ENCODE data around the gene TMEM53.

The TMEM53 gene

DNA sequence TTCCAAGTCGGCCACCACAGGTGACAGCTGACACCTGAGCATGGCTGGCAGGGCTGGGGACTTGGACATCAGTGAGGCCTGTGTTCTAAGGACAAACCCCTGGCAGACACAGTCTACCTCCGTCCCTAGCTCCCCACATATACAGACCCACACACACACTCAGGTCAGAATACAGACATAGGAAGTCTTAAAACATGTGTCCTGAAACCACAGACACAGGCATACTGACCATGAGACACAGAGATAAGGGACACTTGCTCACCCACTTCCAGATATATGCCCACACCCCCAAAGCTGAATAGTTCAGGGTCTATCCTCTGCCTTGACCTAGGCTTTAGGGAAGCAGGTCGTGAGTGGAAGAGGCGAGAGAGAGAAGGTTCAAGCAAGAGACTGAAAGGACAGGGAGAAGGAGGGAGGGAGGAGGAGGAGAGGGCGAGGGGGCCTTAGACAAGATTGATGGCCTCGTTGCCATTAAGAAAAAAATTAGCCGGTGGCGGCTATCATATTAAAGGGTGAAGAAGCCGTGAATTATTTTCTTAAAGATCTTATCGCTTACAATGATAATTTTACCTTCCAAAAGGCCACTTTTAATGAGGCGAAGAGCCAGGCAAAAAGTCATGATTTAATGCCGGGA, 49.9 kb downstream of the TMEM53 start:
- DNase-seq, result no peak

- DNase-seq, result no peak
Measured at GRCh38 chr1:44621841-44622286, 52.4 kb downstream of the TMEM53 start.

DNA sequence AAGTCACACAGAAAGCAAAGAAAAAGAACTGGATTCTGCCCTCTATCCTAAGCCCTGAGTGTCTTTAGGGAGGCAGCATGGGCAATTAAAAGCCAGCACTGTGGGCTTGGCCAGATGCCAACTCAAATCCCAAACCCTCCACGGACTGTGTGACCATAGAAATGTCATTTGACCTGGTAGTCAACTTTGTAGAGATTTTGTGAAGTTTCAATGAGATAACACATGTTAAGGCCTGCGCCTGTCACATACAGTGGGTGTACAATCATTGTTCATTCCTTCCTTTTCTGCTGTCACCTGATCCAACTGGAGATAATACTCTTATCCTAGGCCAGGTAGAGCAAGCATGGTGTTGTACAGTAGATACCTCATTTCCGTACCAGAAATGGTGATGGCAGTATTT, 54.2 kb downstream of the TMEM53 start:
- no peak for DNase-seq

- DNase-seq, result no peak
Measured at GRCh38 chr1:44619261-44619900, 54.9 kb downstream of the TMEM53 start.

GRCh38 chr1:44617703-44618029, 56.6 kb downstream of the TMEM53 start:
- no peak for DNase-seq

DNA sequence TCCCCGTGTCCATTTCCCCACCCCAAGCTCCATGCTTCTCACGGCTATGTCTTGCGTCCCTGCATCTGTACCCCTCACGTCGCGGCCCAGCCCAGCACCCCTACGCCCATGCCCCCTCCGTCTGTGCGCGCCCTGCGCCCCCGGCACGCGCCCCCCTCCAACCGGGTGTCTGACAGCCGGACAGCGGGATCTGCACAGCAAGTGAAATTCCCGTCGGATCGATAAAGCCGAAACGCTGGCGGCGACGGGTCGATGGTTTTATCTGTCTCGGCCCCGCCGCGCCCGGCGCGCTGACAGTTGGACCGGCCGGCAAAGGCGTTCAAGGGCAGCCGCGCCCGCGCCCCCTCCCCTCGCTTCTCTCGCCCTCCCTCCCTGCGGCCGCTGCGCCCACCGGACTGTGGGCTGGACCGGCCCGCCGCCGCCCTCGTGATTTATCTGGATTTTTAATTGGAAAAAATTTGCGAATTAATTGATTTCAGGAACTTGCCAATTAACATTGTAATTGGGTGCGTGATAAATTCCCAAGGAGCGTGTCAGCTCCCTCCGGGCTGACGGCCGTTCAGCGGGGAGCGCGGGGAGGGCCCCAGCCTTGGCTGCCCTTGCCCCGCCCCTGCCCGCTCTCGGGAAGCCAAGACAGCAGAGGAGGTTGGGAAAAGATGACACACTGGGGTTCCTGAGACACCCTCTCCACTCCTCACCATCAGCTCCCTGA, 57.1 kb downstream of the TMEM53 start:
- no peak for DNase-seq

DNA sequence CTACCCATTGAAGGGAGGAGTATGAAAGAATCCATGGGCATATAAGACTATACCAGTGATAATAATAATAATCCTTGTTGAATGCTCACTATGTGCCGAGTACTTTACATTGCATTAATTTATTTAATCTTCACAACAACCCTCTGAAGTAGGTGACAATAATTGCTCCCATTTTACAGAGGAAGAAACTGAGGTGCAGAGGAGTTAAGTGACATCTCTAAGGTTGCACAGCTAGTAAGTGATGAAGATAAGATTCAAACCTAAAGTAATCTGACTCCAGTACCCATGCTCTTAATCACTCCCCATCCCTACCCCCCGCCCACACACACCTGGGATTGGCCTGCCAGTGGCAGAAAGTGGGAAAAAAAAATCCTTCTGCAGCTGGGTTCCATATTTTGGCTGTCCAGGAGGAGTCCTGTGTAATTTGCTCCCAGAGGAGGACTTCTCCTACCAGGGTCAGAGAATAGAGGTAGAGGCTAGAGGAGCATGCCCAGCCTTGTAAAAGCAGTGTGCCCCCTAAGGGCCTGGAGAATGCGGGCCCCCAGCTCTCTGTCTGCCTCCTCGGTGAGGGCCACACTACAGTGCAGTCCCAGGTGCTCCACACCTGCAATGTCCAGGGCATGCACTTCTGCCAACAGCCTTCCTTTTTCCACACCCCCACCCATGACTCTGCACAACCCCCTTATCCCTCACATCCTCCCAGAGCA, 57.8 kb downstream of the TMEM53 start:
- DNase-seq, result no peak

DNA sequence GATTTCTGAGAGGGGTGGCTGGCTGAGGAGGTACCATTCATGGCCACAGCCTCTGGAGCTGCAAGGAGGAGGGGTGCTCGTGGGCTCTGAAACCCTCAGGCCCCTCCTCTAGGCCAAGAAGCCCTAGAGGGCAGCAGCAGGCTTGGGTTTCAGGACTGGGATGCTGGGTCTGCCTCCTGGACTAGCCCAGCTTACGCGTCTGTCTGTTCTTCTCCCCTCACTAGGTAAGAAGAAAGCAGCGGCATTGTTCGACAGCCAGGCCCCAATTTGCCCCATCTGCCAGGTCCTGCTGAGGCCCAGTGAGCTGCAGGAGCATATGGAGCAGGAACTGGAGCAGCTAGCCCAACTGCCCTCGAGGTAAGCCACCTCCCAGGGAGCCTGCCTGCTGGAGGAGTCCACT, 60.3 kb downstream of the TMEM53 start:
- DNase-seq, result no peak

GRCh38 chr1:44611866-44612265, 62.4 kb downstream of the TMEM53 start:
- DNase-seq, result no peak

DNA sequence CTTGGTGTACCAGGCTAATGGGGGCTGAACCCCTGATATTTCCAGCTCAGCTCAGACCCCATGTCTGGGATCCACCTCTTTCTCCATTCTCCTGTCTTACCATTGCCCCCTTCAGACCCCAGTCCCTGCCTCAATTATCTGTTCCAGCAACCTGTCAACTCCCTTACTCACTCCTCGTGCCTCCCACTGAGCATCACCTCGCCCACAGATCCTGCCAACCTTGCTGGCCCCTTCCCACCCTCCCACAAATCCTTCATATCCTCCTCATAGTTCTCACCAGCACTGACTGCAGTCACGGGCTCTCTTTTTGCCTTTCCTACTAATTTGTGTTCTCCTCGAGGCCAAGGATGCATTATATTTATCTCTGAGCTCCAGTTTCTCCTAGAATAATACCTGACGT, 62.9 kb downstream of the TMEM53 start:
- DNase-seq, result no peak

GRCh38 chr1:44610527-44611148, 63.6 kb downstream of the TMEM53 start:
- no peak for DNase-seq

DNA sequence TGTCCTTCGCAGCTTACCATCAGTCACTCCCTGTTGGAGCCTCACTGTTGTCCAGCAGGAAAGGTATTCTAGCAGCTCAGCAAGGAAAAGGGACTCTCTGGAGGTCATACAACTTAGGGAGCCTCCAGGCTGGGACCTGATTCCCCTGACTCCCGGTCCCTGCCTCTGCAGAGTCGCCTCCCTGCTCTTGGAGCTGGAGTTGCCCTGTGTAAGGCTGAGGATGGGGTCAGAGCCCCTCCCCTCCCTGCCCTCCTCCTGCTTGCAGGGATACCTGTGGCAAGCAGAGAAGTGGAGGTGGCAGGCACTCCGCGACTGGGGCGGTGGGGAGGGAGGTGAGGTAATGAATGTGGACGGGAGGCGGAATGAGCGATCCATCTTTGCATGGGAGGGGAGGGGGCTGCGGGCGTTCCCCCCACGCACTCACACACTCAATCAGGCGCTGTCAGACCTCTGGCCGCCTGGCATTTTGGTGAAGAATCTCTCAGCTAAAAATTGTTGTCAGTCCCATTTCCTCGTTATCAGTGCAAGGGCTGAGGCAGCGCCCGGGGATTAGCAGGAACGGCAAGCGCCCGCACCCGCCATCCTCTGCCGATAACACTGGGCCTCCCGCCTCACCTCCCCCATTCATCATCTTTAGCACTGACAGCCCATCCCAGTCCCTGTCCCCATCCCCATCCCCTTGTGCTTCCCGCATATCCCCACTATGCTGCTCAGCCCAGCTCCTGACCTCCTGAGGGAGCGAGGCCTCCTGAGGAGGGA, 64.3 kb downstream of the TMEM53 start:
- no peak for DNase-seq

- DNase-seq, result no peak
Measured at GRCh38 chr1:44609412-44609767, 64.9 kb downstream of the TMEM53 start.

- DNase-seq, result no peak
Measured at GRCh38 chr1:44608141-44608540, 66.1 kb downstream of the TMEM53 start.

- DNase-seq, result no peak
Measured at GRCh38 chr1:44606701-44607281, 67.5 kb downstream of the TMEM53 start.

DNA sequence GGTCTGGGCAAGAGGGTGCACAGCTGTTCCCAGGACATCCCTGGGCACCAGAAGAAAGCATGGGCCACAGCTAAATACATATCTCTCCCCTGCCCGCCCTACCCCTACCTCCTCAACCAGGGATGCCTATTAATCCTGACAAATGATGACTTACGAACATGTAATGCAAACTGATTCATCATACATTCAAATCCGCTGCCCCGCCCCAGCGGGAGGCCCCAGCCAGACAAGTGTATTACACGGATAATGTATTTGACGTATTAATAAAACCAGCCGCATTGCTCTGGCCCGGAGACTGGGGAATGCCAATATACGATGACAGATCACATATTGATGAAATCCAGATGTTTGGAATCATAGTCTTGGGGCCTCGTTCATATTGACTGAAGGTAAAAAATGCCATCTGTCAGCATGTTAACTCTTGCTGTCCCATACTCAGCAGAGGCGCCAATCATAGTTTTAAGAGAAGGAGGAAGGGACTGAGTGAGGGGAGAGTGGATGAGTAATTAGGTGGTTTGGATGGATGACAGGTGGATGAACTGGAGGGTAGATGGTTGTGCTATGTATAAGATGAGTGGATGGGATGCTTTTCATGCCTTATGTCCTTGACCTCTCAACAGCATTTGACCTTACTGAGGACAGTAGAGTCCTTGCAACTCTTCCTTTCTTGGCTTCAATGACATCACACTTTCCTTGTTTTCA, 68.2 kb downstream of the TMEM53 start:
- DNase-seq, result no peak

DNA sequence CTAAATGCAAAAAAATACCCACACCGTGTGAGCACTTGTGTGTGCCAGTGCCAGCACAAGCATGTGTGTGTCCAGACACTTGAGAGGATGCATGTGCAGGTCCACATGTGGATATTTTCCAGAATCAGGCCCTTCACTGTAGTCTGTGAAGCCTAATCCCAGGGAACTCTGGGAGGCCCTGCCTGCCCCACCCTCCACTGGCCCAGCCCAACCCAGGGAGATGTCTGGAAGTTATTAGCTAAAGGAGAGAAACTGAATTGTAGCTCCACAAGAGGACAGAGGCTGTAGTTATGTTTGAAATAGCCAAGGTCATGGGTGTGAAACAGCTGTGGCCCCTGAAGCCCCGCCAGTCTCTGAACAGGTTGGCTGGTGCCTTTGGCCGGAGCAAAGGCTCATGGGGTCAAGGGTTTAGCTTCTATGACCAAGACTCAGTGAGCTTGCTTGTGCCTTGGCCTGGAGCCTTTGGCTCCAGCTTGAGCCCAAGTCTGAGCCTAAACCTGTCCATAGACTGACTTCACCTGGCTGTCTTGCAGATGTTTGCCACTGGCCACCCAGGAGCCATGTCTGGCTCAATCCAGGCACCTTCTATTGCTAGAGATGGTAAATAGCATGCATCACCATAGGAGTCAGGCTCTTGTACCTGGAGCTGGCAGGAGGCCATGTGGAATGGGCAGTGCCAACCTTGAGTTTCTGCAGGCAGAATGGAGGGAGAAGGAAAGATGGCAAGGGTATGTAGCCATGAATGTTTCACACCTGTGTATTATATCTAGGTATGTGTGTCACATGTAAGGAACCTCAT, 69.9 kb downstream of the TMEM53 start:
- no peak for DNase-seq

DNA sequence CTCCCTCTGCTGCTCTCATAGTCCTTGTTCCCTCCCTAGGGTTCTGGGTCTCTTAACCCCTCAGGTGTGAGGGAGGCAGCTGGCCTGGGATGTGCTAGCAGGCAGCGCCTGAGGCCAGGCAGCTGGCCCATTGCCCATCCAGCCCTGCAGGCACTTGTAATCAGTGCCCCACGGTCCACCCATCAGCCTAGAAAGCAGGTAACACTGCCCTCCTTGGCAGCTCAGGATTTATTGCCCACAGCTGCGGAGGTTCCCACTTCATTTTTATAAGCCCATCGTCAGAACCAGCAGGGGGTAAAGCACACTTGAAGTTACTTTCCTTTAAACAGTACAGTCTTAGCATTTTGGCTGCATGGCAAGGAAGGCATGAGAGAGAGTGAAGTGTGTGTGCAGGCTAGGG, 70.6 kb downstream of the TMEM53 start:
- no peak for DNase-seq
